Memory B cell (primary cell): ENCODE measurements around the gene ENOX1.
A peak's percentile ranks its signal among the peaks of the same experiment; 100 is the strongest.

ENCODE experiments used
- ATAC-seq: fragments of 150-1000 bp; cut with Tn5 transposase; 2 replicates; pipeline ENCODE4 v1.10.0; 2021; ENCODE audit warnings: low read depth, mild to moderate bottlenecking, moderate library complexity
- DNase-seq, 2 donors: peaks; one replicate each; pipeline ENCODE4 v3.0.0; 2022; ENCODE audit warnings: low spot score in 2 of 2
- H3K27ac Mint-ChIP-seq: one replicate; pipeline ENCODE4 v1.8.0; 2022; ENCODE audit warnings: mild to moderate bottlenecking, moderate library complexity, mixed read lengths
- H3K27me3 Mint-ChIP-seq: one replicate; pipeline ENCODE4 v1.8.0; 2022; ENCODE audit warnings: mixed read lengths
- H3K36me3 Mint-ChIP-seq: one replicate; pipeline ENCODE4 v1.8.0; 2022; ENCODE audit warnings: mild to moderate bottlenecking, mixed read lengths
- H3K4me1 Mint-ChIP-seq: one replicate; pipeline ENCODE4 v1.8.0; 2022; ENCODE audit warnings: mixed read lengths
- H3K4me3 Mint-ChIP-seq: one replicate; pipeline ENCODE4 v1.8.0; 2022; ENCODE audit warnings: mild to moderate bottlenecking, moderate library complexity, mixed read lengths
- H3K9me3 Mint-ChIP-seq: one replicate; pipeline ENCODE4 v1.8.0; 2022; ENCODE audit warnings: mixed read lengths

ENOX1 gene

GRCh38 chr13:43319617-43320444, 466.9 kb downstream of the ENOX1 start:
- peaks cover 5% of the 10 kb centered on the region for H3K27me3 Mint-ChIP-seq
- ATAC-seq = no peak
- H3K27ac Mint-ChIP-seq = no peak overlapping the region
- no peaks in the 10 kb centered on the region for H3K4me1 Mint-ChIP-seq
- H3K4me3 Mint-ChIP-seq = no peak overlapping the region
- no peaks in the 10 kb centered on the region for H3K9me3 Mint-ChIP-seq
- no peaks in the 10 kb centered on the region for H3K36me3 Mint-ChIP-seq
- DNase-seq = no peak

GRCh38 chr13:43316946-43317353, 469.8 kb downstream of the ENOX1 start:
- H3K9me3 Mint-ChIP-seq = no peaks in the 10 kb centered on the region
- no peak overlapping the region for H3K27ac Mint-ChIP-seq
- H3K4me1 Mint-ChIP-seq = no peaks in the 10 kb centered on the region
- no peak overlapping the region for H3K4me3 Mint-ChIP-seq
- no peak for ATAC-seq
- H3K36me3 Mint-ChIP-seq = no peaks in the 10 kb centered on the region
- peaks cover 2% of the 10 kb centered on the region for H3K27me3 Mint-ChIP-seq
- no peak for DNase-seq

GRCh38 chr13:43316281-43316680, 470.5 kb downstream of the ENOX1 start:
- Mint-ChIP-seq H3K9me3 (no peaks in the 10 kb centered on the region), H3K4me3 (no peak overlapping the region), H3K27ac (no peak overlapping the region), H3K27me3 (peaks cover 2% of the 10 kb centered on the region), H3K36me3 (no peaks in the 10 kb centered on the region), H3K4me1 (no peaks in the 10 kb centered on the region)
- no peak for DNase-seq
- ATAC-seq = no peak

- Mint-ChIP-seq H3K27ac (no peak overlapping the region), H3K4me1 (no peaks in the 10 kb centered on the region), H3K36me3 (no peaks in the 10 kb centered on the region), H3K4me3 (no peak overlapping the region), H3K27me3 (peaks cover 2% of the 10 kb centered on the region), H3K9me3 (no peaks in the 10 kb centered on the region)
- no peak for DNase-seq
- ATAC-seq = no peak
Observed at GRCh38 chr13:43315522-43315921, 471.2 kb downstream of the ENOX1 start.

- H3K27me3 Mint-ChIP-seq = peaks cover 1% of the 10 kb centered on the region
- DNase-seq = no peak
- peaks cover 9% of the 10 kb centered on the region for H3K4me1 Mint-ChIP-seq
Observed at GRCh38 chr13:43309311-43309710, 477.5 kb downstream of the ENOX1 start.

GRCh38 chr13:43307921-43308433, 478.8 kb downstream of the ENOX1 start:
- Mint-ChIP-seq H3K27ac (peak overlapping the region; percentile 15), H3K4me3 (peak overlapping the region; percentile 38), H3K9me3 (no peaks in the 10 kb centered on the region), H3K27me3 (peaks cover 3% of the 10 kb centered on the region), H3K36me3 (no peaks in the 10 kb centered on the region), H3K4me1 (peaks cover 9% of the 10 kb centered on the region)
- ATAC-seq = peak; percentile 94
- no peak for DNase-seq

More at GRCh38 chr13:43309311-43309710, 477.5 kb downstream of the ENOX1 start:
- H3K36me3 Mint-ChIP-seq = no peaks in the 10 kb centered on the region
- no peak overlapping the region for H3K27ac Mint-ChIP-seq
- H3K9me3 Mint-ChIP-seq = no peaks in the 10 kb centered on the region
- H3K4me3 Mint-ChIP-seq = no peak overlapping the region
- no peak for ATAC-seq

GRCh38 chr13:43307221-43307920, 479.4 kb downstream of the ENOX1 start:
- Mint-ChIP-seq H3K27ac (no peak overlapping the region), H3K9me3 (no peaks in the 10 kb centered on the region), H3K36me3 (no peaks in the 10 kb centered on the region), H3K4me1 (peaks cover 9% of the 10 kb centered on the region), H3K4me3 (no peak overlapping the region), H3K27me3 (peaks cover 3% of the 10 kb centered on the region)
- ATAC-seq = no peak
- DNase-seq = no peak

- Mint-ChIP-seq H3K9me3 (no peaks in the 10 kb centered on the region), H3K4me3 (no peak overlapping the region), H3K27ac (no peak overlapping the region), H3K36me3 (no peaks in the 10 kb centered on the region), H3K27me3 (peaks cover 3% of the 10 kb centered on the region), H3K4me1 (peaks cover 9% of the 10 kb centered on the region)
- ATAC-seq (no peak), DNase-seq (no peak)
Observed at GRCh38 chr13:43306372-43306771, 480.4 kb downstream of the ENOX1 start.

GRCh38 chr13:43305416-43305815, 481.4 kb downstream of the ENOX1 start:
- DNase-seq (no peak), ATAC-seq (no peak)
- Mint-ChIP-seq H3K27me3 (peaks cover 3% of the 10 kb centered on the region), H3K27ac (no peak overlapping the region), H3K9me3 (no peaks in the 10 kb centered on the region), H3K4me1 (peaks cover 9% of the 10 kb centered on the region), H3K36me3 (no peaks in the 10 kb centered on the region), H3K4me3 (no peak overlapping the region)

- H3K27me3 Mint-ChIP-seq = peaks cover 3% of the 10 kb centered on the region
- no peaks in the 10 kb centered on the region for H3K36me3 Mint-ChIP-seq
- H3K4me1 Mint-ChIP-seq = peaks cover 9% of the 10 kb centered on the region
- no peak overlapping the region for H3K4me3 Mint-ChIP-seq
- H3K9me3 Mint-ChIP-seq = no peaks in the 10 kb centered on the region
- ATAC-seq (no peak), DNase-seq (no peak)
- no peak overlapping the region for H3K27ac Mint-ChIP-seq
Observed at GRCh38 chr13:43304945-43305344, 481.8 kb downstream of the ENOX1 start.

GRCh38 chr13:43304449-43304848, 482.3 kb downstream of the ENOX1 start:
- no peaks in the 10 kb centered on the region for H3K36me3 Mint-ChIP-seq
- no peaks in the 10 kb centered on the region for H3K9me3 Mint-ChIP-seq
- H3K27ac Mint-ChIP-seq = no peak overlapping the region
- DNase-seq = no peak
- no peak overlapping the region for H3K4me3 Mint-ChIP-seq
- H3K27me3 Mint-ChIP-seq = peaks cover 3% of the 10 kb centered on the region
- H3K4me1 Mint-ChIP-seq = peaks cover 9% of the 10 kb centered on the region
- no peak for ATAC-seq

- Mint-ChIP-seq H3K9me3 (no peaks in the 10 kb centered on the region), H3K36me3 (no peaks in the 10 kb centered on the region), H3K4me1 (peaks cover 7% of the 10 kb centered on the region), H3K27ac (no peak overlapping the region), H3K4me3 (no peak overlapping the region), H3K27me3 (peaks cover 5% of the 10 kb centered on the region)
- DNase-seq (no peak), ATAC-seq (no peak)
Observed at GRCh38 chr13:43303033-43303729, 483.6 kb downstream of the ENOX1 start.

GRCh38 chr13:43301346-43301969, 485.3 kb downstream of the ENOX1 start:
- Mint-ChIP-seq H3K27ac (no peak overlapping the region), H3K27me3 (peaks cover 7% of the 10 kb centered on the region), H3K36me3 (no peaks in the 10 kb centered on the region), H3K4me1 (no peaks in the 10 kb centered on the region), H3K9me3 (no peaks in the 10 kb centered on the region), H3K4me3 (no peak overlapping the region)
- ATAC-seq = no peak
- DNase-seq = no peak

GRCh38 chr13:43300865-43301264, 485.9 kb downstream of the ENOX1 start:
- peaks cover 7% of the 10 kb centered on the region for H3K27me3 Mint-ChIP-seq
- H3K36me3 Mint-ChIP-seq = no peaks in the 10 kb centered on the region
- ATAC-seq (no peak), DNase-seq (no peak)
- H3K4me3 Mint-ChIP-seq = no peak overlapping the region
- no peaks in the 10 kb centered on the region for H3K9me3 Mint-ChIP-seq
- H3K4me1 Mint-ChIP-seq = no peaks in the 10 kb centered on the region
- H3K27ac Mint-ChIP-seq = no peak overlapping the region
